RWPE2 (cell line): Measurements from ENCODE around the gene ECE1.

Source experiments
- ATAC-seq: fragments of 200-7000 bp; cut with Tn5 transposase; 3 replicates; pipeline ENCODE4 v1.9.1; 2021; ENCODE audit warnings: low read depth
- DNase-seq: peaks from one replicate; pipeline ENCODE4 v3.0.0-alpha.2; 2020; ENCODE audit warnings: low spot score
- H3K27ac ChIP-seq: fragments of 450-650 bp; 2 replicates; pipeline ENCODE4 v1.5.1; 2017; ENCODE audit warnings: mild to moderate bottlenecking; ENCODE audit not compliant: poor library complexity, severe bottlenecking
- H3K27me3 ChIP-seq: fragments of 250-450 bp; sonication (Bioruptor Pico); 2 replicates; pipeline ENCODE4 v1.5.1; 2021; ENCODE audit warnings: mild to moderate bottlenecking, moderate library complexity; ENCODE audit not compliant: insufficient read depth, poor library complexity, severe bottlenecking
- H3K36me3 ChIP-seq: fragments of 250-450 bp; sonication (Bioruptor Pico); 2 replicates; pipeline ENCODE4 v1.5.1; 2020; ENCODE audit warnings: low read depth, mild to moderate bottlenecking, moderate library complexity
- H3K4me1 ChIP-seq: fragments of 250-450 bp; sonication (Bioruptor Pico); 2 replicates; pipeline ENCODE4 v1.5.1; 2021; ENCODE audit warnings: mild to moderate bottlenecking, moderate library complexity; ENCODE audit not compliant: insufficient read depth, poor library complexity, severe bottlenecking
- H3K4me3 ChIP-seq: fragments of 250-450 bp; sonication (Bioruptor Pico); 2 replicates; pipeline ENCODE4 v1.5.1; 2021; ENCODE audit warnings: mild to moderate bottlenecking, moderate library complexity; ENCODE audit not compliant: severe bottlenecking
- H3K9me3 ChIP-seq: fragments of 250-450 bp; sonication (Bioruptor Pico); 2 replicates; pipeline ENCODE4 v1.5.1; 2021; ENCODE audit warnings: mild to moderate bottlenecking, moderate library complexity; ENCODE audit not compliant: severe bottlenecking
- CTCF ChIP-seq: fragments of 450-650 bp; IDR thresholded peaks from one replicate; pipeline ENCODE4 v1.5.1; 2017; ENCODE audit warnings: mild to moderate bottlenecking, moderate library complexity; ENCODE audit not compliant: poor library complexity, severe bottlenecking

ECE1 gene

GRCh38 chr1:21325731-21326387 lies 35.6 kb upstream of the ECE1 start:
- H3K27me3 ChIP-seq = no peaks in the 10 kb centered on the region
- DNase-seq = no peak
- H3K36me3 ChIP-seq = no peaks in the 10 kb centered on the region
- no peak overlapping the region for H3K4me3 ChIP-seq
- no peak for ATAC-seq
- H3K4me1 ChIP-seq = peaks cover 31% of the 10 kb centered on the region
- no peaks in the 10 kb centered on the region for H3K9me3 ChIP-seq
- peak overlapping the region; percentile 73 for H3K27ac ChIP-seq
- no peak for TF ChIP-seq CTCF

GRCh38 chr1:21325231-21325718 lies 35.0 kb upstream of the ECE1 start:
- H3K4me3 ChIP-seq = no peak overlapping the region
- no peaks in the 10 kb centered on the region for H3K27me3 ChIP-seq
- ATAC-seq (no peak), DNase-seq (no peak)
- no peaks in the 10 kb centered on the region for H3K9me3 ChIP-seq
- TF ChIP-seq CTCF = no peak
- H3K4me1 ChIP-seq = peaks cover 31% of the 10 kb centered on the region
- no peaks in the 10 kb centered on the region for H3K36me3 ChIP-seq
- peak overlapping the region; percentile 73 for H3K27ac ChIP-seq

- peaks cover 28% of the 10 kb centered on the region for H3K4me1 ChIP-seq
- H3K27me3 ChIP-seq = no peaks in the 10 kb centered on the region
- ATAC-seq = peak; percentile 79
- H3K9me3 ChIP-seq = no peaks in the 10 kb centered on the region
- peak overlapping the region; percentile 73 for H3K27ac ChIP-seq
- peak; percentile 76 for DNase-seq
- no peak overlapping the region for H3K4me3 ChIP-seq
- H3K36me3 ChIP-seq = no peaks in the 10 kb centered on the region
- no peak for TF ChIP-seq CTCF
Observed at GRCh38 chr1:21324368-21325141, 34.3 kb upstream of the ECE1 start.

- no peak for TF ChIP-seq CTCF
- no peak overlapping the region for H3K4me3 ChIP-seq
- H3K9me3 ChIP-seq = no peaks in the 10 kb centered on the region
- no peaks in the 10 kb centered on the region for H3K27me3 ChIP-seq
- H3K27ac ChIP-seq = peak overlapping the region; percentile 73
- peaks cover 21% of the 10 kb centered on the region for H3K4me1 ChIP-seq
- no peak for ATAC-seq
- H3K36me3 ChIP-seq = no peaks in the 10 kb centered on the region
- no peak for DNase-seq
Observed at GRCh38 chr1:21323091-21323490, 32.8 kb upstream of the ECE1 start.

GRCh38 chr1:21322681-21323016 lies 32.4 kb upstream of the ECE1 start:
- Histone ChIP-seq H3K27me3 (no peaks in the 10 kb centered on the region), H3K27ac (peak overlapping the region; percentile 73), H3K9me3 (no peaks in the 10 kb centered on the region), H3K36me3 (no peaks in the 10 kb centered on the region), H3K4me3 (no peak overlapping the region), H3K4me1 (peaks cover 21% of the 10 kb centered on the region)
- ATAC-seq = no peak
- DNase-seq = no peak
- TF ChIP-seq CTCF = no peak
